Fibroblast of pulmonary artery (primary cell): ENCODE results near the gene THTPA.

Experiments used
- DNase-seq: peaks from one replicate; pipeline ENCODE4 v3.0.0-alpha.2; 2010; ENCODE audit warnings: low read depth
- H3K4me3 ChIP-seq: replicated peaks from 2 replicates; pipeline ENCODE4 v1.5.1; 2011; ENCODE audit warnings: low read depth, mild to moderate bottlenecking, control low read depth, low read length, moderate library complexity
- TF ChIP-seq, protein P1 (sequence below): IDR thresholded peaks from 2 replicates; pipeline ENCODE4 v1.5.1; 2011; ENCODE audit warnings: mild to moderate bottlenecking, control low read depth, low read length, inconsistent platforms; ENCODE audit errors: missing control alignments

Gene THTPA, protein sequence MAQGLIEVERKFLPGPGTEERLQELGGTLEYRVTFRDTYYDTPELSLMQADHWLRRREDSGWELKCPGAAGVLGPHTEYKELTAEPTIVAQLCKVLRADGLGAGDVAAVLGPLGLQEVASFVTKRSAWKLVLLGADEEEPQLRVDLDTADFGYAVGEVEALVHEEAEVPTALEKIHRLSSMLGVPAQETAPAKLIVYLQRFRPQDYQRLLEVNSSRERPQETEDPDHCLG

DNA sequence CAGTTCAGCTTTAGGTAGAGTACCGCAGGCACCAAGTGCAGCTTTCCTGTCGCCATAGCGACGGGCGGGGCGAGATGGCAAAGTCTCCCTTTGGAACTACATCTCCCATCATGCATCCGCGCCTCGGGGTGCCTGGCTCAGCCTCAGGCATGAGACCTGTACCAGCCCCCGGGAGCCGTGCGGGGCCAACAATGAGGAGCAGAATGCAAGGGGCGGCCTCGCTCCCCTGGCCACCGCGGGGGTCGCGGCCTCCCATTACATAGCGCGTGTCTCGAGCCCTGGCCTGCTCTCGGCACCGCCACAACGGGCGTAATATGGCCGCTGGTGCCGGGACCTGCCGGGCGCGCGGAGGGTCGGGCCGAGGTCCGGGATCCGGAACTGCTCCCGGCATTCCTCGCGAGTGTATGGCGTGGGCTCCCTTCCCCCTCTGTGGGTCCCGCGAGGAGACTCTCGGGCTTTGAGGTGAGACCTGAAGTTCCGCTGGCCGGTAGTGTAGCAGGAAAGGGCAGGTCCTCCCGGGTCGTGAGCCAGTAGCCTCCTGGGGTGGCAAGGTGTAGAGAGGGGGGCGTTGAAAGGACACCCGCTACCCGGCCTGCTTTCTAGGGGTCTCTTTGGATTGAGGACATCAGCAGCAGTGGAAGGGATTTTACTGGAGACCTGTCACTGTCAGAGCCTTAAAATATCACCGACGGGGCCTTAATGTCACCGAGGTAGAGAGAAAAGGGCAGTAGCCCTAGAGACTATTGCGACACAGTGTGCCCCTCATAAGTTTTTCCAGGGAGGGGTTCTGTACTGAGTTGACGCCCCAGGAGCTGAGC, at the start of gene THTPA:
Gene THTPA, plus strand, starts transcription at position 390 of the 818 bp plus-strand sequence. CDS start 487 bp downstream, outside the sequence.
- H3K4me3 ChIP-seq = peak within 1 kb of the TSS; percentile 91
- peak; percentile 86 for DNase-seq
- TF ChIP-seq, protein P1, sequence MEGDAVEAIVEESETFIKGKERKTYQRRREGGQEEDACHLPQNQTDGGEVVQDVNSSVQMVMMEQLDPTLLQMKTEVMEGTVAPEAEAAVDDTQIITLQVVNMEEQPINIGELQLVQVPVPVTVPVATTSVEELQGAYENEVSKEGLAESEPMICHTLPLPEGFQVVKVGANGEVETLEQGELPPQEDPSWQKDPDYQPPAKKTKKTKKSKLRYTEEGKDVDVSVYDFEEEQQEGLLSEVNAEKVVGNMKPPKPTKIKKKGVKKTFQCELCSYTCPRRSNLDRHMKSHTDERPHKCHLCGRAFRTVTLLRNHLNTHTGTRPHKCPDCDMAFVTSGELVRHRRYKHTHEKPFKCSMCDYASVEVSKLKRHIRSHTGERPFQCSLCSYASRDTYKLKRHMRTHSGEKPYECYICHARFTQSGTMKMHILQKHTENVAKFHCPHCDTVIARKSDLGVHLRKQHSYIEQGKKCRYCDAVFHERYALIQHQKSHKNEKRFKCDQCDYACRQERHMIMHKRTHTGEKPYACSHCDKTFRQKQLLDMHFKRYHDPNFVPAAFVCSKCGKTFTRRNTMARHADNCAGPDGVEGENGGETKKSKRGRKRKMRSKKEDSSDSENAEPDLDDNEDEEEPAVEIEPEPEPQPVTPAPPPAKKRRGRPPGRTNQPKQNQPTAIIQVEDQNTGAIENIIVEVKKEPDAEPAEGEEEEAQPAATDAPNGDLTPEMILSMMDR = no peak

DNA sequence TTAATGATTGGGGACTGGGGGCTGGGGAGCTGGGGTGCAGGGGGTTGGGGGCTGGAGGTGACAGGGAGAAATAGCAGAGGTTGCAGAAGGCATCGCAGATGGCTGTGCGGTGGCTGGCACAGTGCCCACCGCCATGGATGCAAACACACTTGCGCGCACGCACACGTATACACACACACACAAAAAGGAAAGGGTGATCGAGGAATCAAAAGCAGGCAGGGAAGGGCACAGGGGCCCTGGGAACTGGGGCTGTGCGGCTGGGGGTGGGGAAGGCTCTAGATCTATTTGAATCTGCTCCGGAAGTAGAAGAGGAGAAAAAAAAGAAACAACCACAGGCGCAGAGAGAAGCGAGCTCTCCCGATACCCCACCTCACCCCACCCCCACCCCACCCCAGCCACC, 43.9 kb upstream of the THTPA start:
- no peak overlapping the region for H3K4me3 ChIP-seq
- no peak for DNase-seq
- TF ChIP-seq, protein P1 = no peak

DNA sequence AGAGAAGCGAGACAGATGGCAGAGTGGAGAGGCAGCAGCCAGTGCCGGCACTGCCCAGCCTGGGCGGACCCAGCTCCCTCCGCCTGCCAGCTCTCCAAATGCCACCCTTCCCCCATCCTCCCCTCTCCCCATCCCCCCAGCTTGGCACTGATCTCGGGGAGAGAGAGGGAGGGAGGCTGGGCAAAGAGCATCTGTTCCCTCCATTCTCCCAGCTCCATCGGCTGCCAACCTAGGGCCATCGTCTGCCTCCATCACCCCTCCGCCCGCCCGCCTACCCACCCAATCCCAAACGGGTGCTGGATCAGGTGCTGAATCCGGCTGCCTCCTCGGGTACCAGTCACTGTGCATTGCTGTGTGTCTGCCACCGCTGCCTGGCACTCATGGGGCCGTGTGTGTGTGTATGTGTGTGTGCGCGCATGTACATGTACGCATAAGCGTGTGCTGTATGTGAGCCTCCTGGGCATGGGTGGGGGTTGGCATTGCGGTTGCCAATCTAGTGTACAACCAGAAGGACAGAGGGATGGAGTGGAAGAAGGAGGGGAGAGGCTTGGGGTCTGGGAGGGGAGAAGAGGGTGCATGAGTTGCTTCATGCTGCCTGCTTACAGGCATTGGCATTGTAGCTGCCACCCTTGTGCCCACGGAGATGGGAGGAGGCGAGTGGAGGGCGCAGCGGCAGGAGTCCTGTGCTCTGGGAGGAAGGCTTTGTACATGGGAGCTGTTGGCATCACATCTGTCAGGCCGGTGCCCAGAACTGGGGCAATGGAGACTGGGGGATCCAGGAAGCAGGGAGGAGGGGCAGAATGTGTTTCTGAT, 42.9 kb upstream of the THTPA start:
- no peak overlapping the region for H3K4me3 ChIP-seq
- no peak for DNase-seq
- TF ChIP-seq, protein P1 = no peak

DNA sequence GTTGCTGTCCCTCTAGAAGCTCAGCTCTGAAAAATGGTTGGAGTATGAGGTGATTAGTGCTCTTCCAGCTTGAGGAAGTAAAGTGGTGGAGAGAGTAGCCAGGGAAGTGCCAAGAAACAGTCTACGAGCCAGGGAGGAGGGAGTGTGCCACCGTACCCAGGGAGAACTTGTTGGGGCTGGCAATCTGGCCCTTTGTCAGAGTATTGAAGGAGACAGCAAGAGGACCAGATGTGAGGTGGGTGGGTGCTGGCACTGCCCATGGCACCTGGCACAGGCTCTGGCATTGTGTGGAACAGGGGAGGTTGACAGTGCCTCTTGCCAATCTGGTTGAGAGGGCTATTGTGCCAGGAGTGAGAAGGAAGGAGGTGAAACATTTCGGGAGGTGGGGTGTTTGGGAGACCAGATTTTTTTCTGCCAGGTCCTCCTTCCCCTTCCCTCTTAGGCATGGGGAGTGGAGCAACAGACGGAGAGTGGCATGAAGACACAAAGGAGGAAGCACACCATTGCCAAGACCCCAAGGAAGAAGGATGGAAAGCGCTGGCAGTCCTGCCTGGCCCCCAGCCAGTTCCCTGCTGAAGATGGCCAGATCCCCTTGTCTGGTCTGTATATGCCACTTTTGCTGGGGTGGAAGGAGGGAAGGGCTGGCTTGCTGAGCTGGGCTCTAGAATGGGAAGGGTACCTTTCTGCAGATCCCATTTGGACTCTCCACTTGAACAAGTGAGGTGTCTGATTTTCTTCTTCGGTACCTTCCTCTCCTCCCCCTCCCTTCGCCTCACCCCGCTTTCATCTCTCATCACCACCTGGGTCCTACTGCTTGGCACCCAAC, 42.0 kb upstream of the THTPA start:
- TF ChIP-seq, protein P1 = no peak
- H3K4me3 ChIP-seq = no peak overlapping the region
- no peak for DNase-seq

DNA sequence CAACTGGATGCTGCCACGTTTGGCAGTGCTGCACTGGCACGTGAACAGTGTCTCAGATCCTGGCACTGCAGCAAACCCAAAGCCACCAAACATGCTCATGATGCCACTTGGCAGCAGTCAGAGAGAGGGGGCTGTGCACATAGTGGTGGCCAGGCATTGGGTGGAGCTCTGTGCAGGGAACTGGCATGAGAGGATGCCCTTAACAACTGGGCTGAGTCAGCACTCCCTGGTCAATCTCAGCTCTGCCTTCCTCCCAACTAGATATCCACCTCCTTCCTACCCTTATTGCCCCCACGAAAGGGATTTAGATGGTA, 41.5 kb upstream of the THTPA start:
- no peak overlapping the region for H3K4me3 ChIP-seq
- TF ChIP-seq, protein P1 = no peak
- no peak for DNase-seq

DNA sequence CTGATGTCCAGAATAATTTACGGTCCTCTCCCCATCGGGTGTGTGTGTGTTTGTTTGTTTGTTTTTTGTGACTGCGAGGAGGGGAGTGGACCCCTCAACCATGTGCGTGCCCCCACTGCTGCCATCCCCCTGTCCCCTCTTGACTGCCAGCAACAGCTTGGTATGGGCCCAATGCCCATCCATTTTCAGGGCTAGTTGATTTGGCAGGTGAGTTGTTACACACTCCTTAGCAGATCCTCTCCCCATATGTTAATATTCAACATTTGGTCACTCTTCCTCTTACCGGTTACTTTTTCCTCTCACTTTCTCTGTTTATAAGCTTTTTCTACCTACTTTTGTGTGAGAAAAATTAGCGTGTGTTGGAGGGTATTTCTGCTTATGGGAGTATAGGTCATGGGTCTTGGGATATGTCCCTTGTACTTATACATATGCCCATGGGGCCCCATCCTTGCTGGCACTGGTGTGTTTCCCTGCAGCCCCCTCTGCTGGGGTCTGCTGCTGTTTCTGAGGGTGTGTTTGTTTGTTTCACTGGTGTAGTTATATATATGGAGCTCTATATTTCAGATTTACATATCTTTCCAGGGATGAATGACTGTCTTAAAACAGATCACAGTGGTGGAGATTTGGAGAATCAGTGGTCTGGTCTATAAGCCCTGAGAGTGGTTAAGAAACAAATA, 38.3 kb upstream of the THTPA start:
- TF ChIP-seq, protein P1 = no peak
- DNase-seq = no peak

More for the DNA sequence above, 38.3 kb upstream of the THTPA start:
- H3K4me3 ChIP-seq = no peak overlapping the region
